Endothelial cell of umbilical vein (primary cell): ENCODE data around the gene ADCY7. TPM values are rescaled to one million over a fixed set of nuclear protein-coding genes. Genes with fewer than 3 reads are reported as not detected.

ENCODE experiments used
- BruUV-seq: library from RNA; stranded (reverse); fragments of 400-500 nt; replicated peaks from 2 replicates; lab custom pipeline; 2021; lab: Mats Ljungman, UMichigan
- CTCF ChIA-PET: fragments of 300-600, 350-600 bp; sonication (Branson Sonifier 250); formaldehyde crosslinking; loops from one replicate; lab custom pipeline; 2021; ENCODE audit warnings: antibody characterized with exemption, inconsistent platforms; lab: Charles Lee
- POLR2A ChIA-PET: fragments of 300-600, 350-600 bp; sonication (Branson Sonifier 250); formaldehyde crosslinking; loops from one replicate; lab custom pipeline; 2021; ENCODE audit warnings: antibody characterized with exemption, inconsistent platforms; lab: Charles Lee
- DNase-seq: peaks from one replicate; pipeline ENCODE4 v3.0.0-alpha.2; 2011; ENCODE audit warnings: low read depth, low spot score
- FAIRE-seq: peaks from 2 replicates; lab custom pipeline; 2011; peaks lifted over from hg19 to GRCh38; lab: Jason Lieb, UNC
- H2AFZ ChIP-seq: 2 replicates; pipeline ENCODE4 v1.6.0; 2012; ENCODE audit warnings: low read depth, low read length, control low read depth, inconsistent platforms
- H3K27ac ChIP-seq: 2 replicates; pipeline ENCODE4 v1.5.1; 2011; ENCODE audit warnings: low read depth, mild to moderate bottlenecking, control low read depth, low read length, moderate library complexity; ENCODE audit not compliant: insufficient read depth
- H3K27me3 ChIP-seq, 2 experiments: 2 replicates each; pipeline versions ENCODE4 v1.6.0 to v1.6.1; 2011; ENCODE audit warnings: low read length in 2 of 2, mixed read lengths in 1 of 2; ENCODE audit not compliant: control insufficient read depth in 2 of 2, insufficient read depth in 2 of 2
- H3K36me3 ChIP-seq, 2 experiments: 2 replicates in 1 of 2; 3 replicates in 1 of 2; pipeline ENCODE4 v1.5.1; 2011; ENCODE audit warnings: low read length in 2 of 2, mild to moderate bottlenecking in 1 of 2, moderate library complexity in 1 of 2; ENCODE audit not compliant: control insufficient read depth in 2 of 2, insufficient read depth in 2 of 2; ENCODE audit errors: extremely low read depth in 1 of 2
- H3K4me1 ChIP-seq: 3 replicates; pipeline ENCODE4 v1.5.1; 2011; ENCODE audit warnings: mild to moderate bottlenecking, low read length; ENCODE audit not compliant: control insufficient read depth, insufficient read depth; ENCODE audit errors: extremely low read depth
- H3K4me2 ChIP-seq: 2 replicates; pipeline ENCODE4 v1.6.1; 2011; ENCODE audit warnings: low read length, control low read depth, mixed read lengths; ENCODE audit not compliant: insufficient read depth
- H3K4me3 ChIP-seq, 3 experiments: fragments of 200-600 bp in 1 of 3; sonication (generic), shearing (Covaris generic) in 1 of 3; replicated peaks in 1 of 3; 2 replicates each; pipeline ENCODE4 v1.5.1; 2011 to 2016; ENCODE audit warnings: control low read depth in 3 of 3, low read length in 3 of 3, mild to moderate bottlenecking in 2 of 3, inconsistent platforms in 1 of 3, low read depth in 1 of 3, moderate library complexity in 1 of 3; ENCODE audit not compliant: insufficient read depth in 1 of 3
- H3K79me2 ChIP-seq: 2 replicates; pipeline ENCODE4 v1.6.0; 2012; ENCODE audit warnings: low read length, inconsistent platforms; ENCODE audit not compliant: control insufficient read depth, insufficient read depth
- H3K9ac ChIP-seq: replicated peaks from 2 replicates; pipeline ENCODE3; 2011; ENCODE audit warnings: low read length, control low read depth; ENCODE audit not compliant: insufficient read depth; ENCODE audit errors: extremely low read depth
- H3K9me1 ChIP-seq: replicated peaks from 3 replicates; pipeline ENCODE4 v1.6.0; 2011; ENCODE audit warnings: mild to moderate bottlenecking, low read length; ENCODE audit not compliant: control insufficient read depth, insufficient read depth; ENCODE audit errors: extremely low read depth
- H3K9me3 ChIP-seq: replicated peaks from 2 replicates; pipeline ENCODE4 v1.5.1; 2012; ENCODE audit warnings: low read length, inconsistent platforms; ENCODE audit not compliant: control insufficient read depth, insufficient read depth
- H4K20me1 ChIP-seq: replicated peaks from 2 replicates; pipeline ENCODE3; 2011; ENCODE audit warnings: mild to moderate bottlenecking, low read length; ENCODE audit not compliant: control insufficient read depth, insufficient read depth; ENCODE audit errors: extremely low read depth
- EZH2 ChIP-seq: IDR thresholded peaks from 2 replicates; pipeline ENCODE4 v1.6.1; 2012; ENCODE audit warnings: borderline replicate concordance, low read depth, mild to moderate bottlenecking, moderate library complexity, low read length, inconsistent platforms; ENCODE audit not compliant: severe bottlenecking
- FOS ChIP-seq: IDR thresholded peaks from 2 replicates; pipeline ENCODE4 v1.6.1; 2011; ENCODE audit warnings: mild to moderate bottlenecking, low read length, moderate library complexity, borderline replicate concordance; ENCODE audit not compliant: insufficient read depth
- GATA2 ChIP-seq: IDR thresholded peaks from 2 replicates; pipeline ENCODE4 v1.7.0; 2011; ENCODE audit warnings: low read depth, mild to moderate bottlenecking, moderate library complexity, mixed read lengths, low read length; ENCODE audit not compliant: insufficient read length, insufficient read depth
- JUN ChIP-seq: IDR thresholded peaks from 2 replicates; pipeline ENCODE4 v1.6.1; 2011; ENCODE audit warnings: borderline replicate concordance, low read depth; ENCODE audit not compliant: insufficient read length, insufficient read depth
- MAX ChIP-seq: IDR thresholded peaks from 2 replicates; pipeline ENCODE4 v1.6.1; 2011; ENCODE audit not compliant: insufficient read depth, insufficient read length
- MYC ChIP-seq: IDR thresholded peaks from one replicate; pipeline ENCODE4 v1.6.1; 2011; ENCODE audit warnings: mild to moderate bottlenecking, low read depth, low read length
- POLR2A ChIP-seq: IDR thresholded peaks from 2 replicates; pipeline ENCODE4 v1.6.1; 2012; ENCODE audit warnings: low read depth, mild to moderate bottlenecking, control low read depth, low read length
- POLR2AphosphoS5 ChIP-seq: IDR thresholded peaks from 2 replicates; pipeline ENCODE4 v1.6.1; 2012; ENCODE audit warnings: low read depth, mild to moderate bottlenecking, control low read depth, low read length, moderate library complexity; ENCODE audit not compliant: insufficient read depth
- dilution Hi-C: fragments of 300-500 bp; cut with MboI; formaldehyde crosslinking; loops from one replicate; pipeline ENCODE4 v1.15.0; 2019; ENCODE audit warnings: low sequenced_read_pairs; ENCODE audit not compliant: extremely low pct_ligation_motif_present
- intact Hi-C: fragments of 100-400 bp; cut with micrococcal nuclease; formaldehyde crosslinking; loops from one replicate; pipeline ENCODE4 v1.10.0; 2022
- polyA plus RNA-seq, 4 experiments: library from polyadenylated mRNA; depleted of rRNA in 3 of 4; stranded (reverse) in 3 of 4; unstranded in 1 of 4; fragments of >200 nt; gene quantifications; 2 replicates each; pipeline versions ENCODE4 v1.2.1 to v1.2.3, GENCODE V29; 2011 to 2012; ENCODE audit warnings: missing spikeins in 1 of 4
- total RNA-seq: library from RNA; stranded (reverse); gene quantifications from 2 replicates; pipeline ENCODE4 v1.2.3, GENCODE V29; 2021
- TF ChIP-seq, protein P1 (sequence below), 2 donors: IDR thresholded peaks; 1 replicate in 1 of 2; 2 replicates in 1 of 2; pipeline ENCODE4 v1.5.1; 2011; ENCODE audit warnings: low read length in 2 of 2, mild to moderate bottlenecking in 2 of 2, moderate library complexity in 2 of 2, control low read depth in 1 of 2, inconsistent platforms in 1 of 2, low read depth in 1 of 2; ENCODE audit not compliant: insufficient read depth in 1 of 2; ENCODE audit errors: extremely low read depth in 1 of 2

ADCY7 gene
- total and polyA plus RNA-seq, 2 donors (not counting 3 experiments of a cell fraction or from before 2014, with no cell fraction given), result 3.5 to 9.3 TPM

DNA sequence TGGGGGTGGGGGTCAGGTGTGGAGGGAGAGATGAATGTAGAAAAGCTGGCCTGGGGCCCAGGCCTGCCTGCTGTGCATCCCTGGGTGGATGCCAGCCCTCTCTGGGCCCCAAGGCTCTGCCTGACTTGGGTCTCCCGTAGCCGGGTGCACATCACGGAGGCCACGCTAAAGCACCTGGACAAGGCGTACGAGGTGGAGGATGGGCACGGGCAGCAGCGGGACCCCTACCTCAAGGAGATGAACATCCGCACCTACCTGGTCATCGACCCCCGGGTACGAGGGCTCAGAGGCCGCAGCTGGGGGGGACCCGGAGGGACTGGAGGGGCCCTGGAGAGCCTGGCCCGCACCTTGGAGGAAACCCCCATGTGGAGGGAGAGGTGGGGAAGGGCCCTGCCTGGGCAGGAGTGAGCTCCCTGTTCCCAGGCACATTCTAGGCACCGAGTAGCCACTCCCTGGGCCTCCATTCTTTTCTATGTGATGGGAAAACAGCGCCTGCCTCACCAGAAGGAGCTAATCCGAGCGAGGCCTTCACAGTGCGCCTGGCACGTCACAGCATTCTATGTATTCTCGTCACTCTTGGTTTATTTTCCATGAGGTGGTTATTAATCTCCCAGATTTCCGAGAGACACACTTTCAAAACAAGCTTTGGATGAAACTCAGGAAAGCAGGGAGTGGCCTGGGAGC, 34.7 kb downstream of the ADCY7 start:
- H3K9me3 ChIP-seq, result no peaks in the 10 kb centered on the region
- no peaks in the 10 kb centered on the region for H3K79me2 ChIP-seq
- DNase-seq (no peak), FAIRE-seq (no peak)
- TF ChIP-seq FOS, result no peak
- TF ChIP-seq, protein P1, sequence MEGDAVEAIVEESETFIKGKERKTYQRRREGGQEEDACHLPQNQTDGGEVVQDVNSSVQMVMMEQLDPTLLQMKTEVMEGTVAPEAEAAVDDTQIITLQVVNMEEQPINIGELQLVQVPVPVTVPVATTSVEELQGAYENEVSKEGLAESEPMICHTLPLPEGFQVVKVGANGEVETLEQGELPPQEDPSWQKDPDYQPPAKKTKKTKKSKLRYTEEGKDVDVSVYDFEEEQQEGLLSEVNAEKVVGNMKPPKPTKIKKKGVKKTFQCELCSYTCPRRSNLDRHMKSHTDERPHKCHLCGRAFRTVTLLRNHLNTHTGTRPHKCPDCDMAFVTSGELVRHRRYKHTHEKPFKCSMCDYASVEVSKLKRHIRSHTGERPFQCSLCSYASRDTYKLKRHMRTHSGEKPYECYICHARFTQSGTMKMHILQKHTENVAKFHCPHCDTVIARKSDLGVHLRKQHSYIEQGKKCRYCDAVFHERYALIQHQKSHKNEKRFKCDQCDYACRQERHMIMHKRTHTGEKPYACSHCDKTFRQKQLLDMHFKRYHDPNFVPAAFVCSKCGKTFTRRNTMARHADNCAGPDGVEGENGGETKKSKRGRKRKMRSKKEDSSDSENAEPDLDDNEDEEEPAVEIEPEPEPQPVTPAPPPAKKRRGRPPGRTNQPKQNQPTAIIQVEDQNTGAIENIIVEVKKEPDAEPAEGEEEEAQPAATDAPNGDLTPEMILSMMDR (IDR thresholded peaks at IDR 0.05; ENCODE audit: extremely low read depth in 1 of 2, insufficient read depth in 1 of 2, low read depth in 1 of 2, low read length in 2 of 2), result no peak
- no peak for TF ChIP-seq JUN
- no peak for TF ChIP-seq GATA2
- no peak for TF ChIP-seq EZH2
- no peak for TF ChIP-seq MAX
- no peak for TF ChIP-seq POLR2AphosphoS5
- TF ChIP-seq MYC, result no peak
- no peak for TF ChIP-seq POLR2A
- H4K20me1 ChIP-seq, result no peaks in the 10 kb centered on the region
- dilution Hi-C loops, result no loop called here
- H3K27me3 ChIP-seq, result no peaks in the 10 kb centered on the region
- ChIA-PET CTCF (no interaction called here), POLR2A (no interaction called here)
- no peak overlapping the region for H3K4me3 ChIP-seq
- intact Hi-C loops, result no loop called here
- no peak overlapping the region for H3K9ac ChIP-seq
- no TSS peak for BruUV-seq
- H3K27ac ChIP-seq, result no peak overlapping the region
- H2AFZ ChIP-seq, result no peak overlapping the region
- no peaks in the 10 kb centered on the region for H3K36me3 ChIP-seq
- H3K4me2 ChIP-seq, result no peak overlapping the region
- H3K4me1 ChIP-seq, result no peaks in the 10 kb centered on the region
- no peaks in the 10 kb centered on the region for H3K9me1 ChIP-seq
